Smooth muscle cell of trachea (primary cell): ENCODE results near the gene PCDHGB3. TPM values are rescaled to one million over a fixed set of nuclear protein-coding genes. Genes with fewer than 3 reads are reported as not detected.

ENCODE experiments used
- total RNA-seq: library from RNA; depleted of rRNA; stranded (reverse); fragments of >200 nt; gene quantifications from 2 replicates; pipeline ENCODE4 v1.2.1, GENCODE V29; 2014

PCDHGB3 gene
- total RNA-seq, 1 donor from 2014 or later, result 7.1 TPM

GRCh38 chr5:141407790-141408505 is 37.9 kb downstream of the PCDHGB3 start, which contains the start of gene PCDHGB6:
TSS of gene PCDHGB6 (plus strand) at chr5:141408021. CDS start at chr5:141408203, 182 bp downstream.

GRCh38 chr5:141412854-141413539 is 43.0 kb downstream of the PCDHGB3 start, which contains the start of gene PCDHGA10:
TSS of gene PCDHGA10 (plus strand) at chr5:141412987. CDS start at chr5:141413176, 189 bp downstream.

GRCh38 chr5:141417494-141418172 is 47.6 kb downstream of the PCDHGB3 start, which contains the start of gene PCDHGB7:
TSS of gene PCDHGB7 (plus strand) at chr5:141417677. CDS start at chr5:141417860, 183 bp downstream.

DNA sequence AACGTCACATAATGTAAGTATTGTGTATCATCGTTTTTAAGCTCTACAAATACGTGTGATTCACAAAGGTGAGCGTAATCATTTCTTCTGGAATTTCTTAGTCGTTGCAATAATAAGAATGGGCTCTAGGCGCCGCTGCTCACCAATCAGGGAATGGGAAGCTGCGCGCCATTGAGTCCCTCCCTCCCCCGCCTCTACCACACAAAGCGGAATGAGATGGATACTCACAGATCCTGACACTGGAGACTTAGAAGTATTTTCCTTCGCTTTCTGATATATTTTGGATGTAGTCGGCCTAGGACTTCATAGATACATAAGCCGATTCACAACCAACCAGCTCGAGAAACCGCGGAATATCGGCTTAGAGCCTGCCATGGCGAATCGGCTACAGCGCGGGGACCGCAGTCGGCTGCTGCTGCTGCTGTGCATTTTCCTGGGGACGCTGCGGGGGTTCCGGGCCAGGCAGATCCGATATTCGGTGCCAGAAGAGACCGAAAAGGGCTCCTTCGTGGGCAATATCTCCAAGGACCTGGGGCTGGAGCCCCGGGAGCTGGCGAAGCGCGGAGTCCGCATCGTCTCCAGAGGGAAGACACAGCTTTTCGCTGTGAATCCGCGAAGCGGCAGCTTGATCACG is 50.9 kb downstream of the PCDHGB3 start, which contains the start of gene PCDHGA11:
Gene PCDHGA11, plus strand, starts transcription at position 197 of the 634 bp plus-strand sequence. Its CDS starts 177 bp downstream, at position 374.

Other genes with a start within 250 kb of the PCDHGB3 start
- gene PCDHB4, start 248.4 kb upstream of the PCDHGB3 start, total RNA-seq, result 0.15 and 0.17 TPM in 2 replicates
- 0.29 and 1.3 TPM in 2 replicates for gene PCDHB5, start 235.0 kb upstream of the PCDHGB3 start, total RNA-seq
- 0.33 TPM in 1 of 2 replicates, not detected in the other for gene PCDHB6, start 220.2 kb upstream of the PCDHGB3 start, total RNA-seq
- gene PCDHB7, start 197.6 kb upstream of the PCDHGB3 start, total RNA-seq, result under 0.01 and 0.66 TPM in 2 replicates
- gene PCDHB8, start 192.5 kb upstream of the PCDHGB3 start, total RNA-seq, result 0.50 TPM in 1 of 2 replicates, not detected in the other
- gene PCDHB16, start 187.9 kb upstream of the PCDHGB3 start, total RNA-seq, result 0.15 and 0.50 TPM in 2 replicates
- gene PCDHB9, start 183.1 kb upstream of the PCDHGB3 start, total RNA-seq, result under 0.01 and 0.17 TPM in 2 replicates
- 0.15 and 0.66 TPM in 2 replicates for gene PCDHB10, start 177.9 kb upstream of the PCDHGB3 start, total RNA-seq
- gene PCDHB11, start 170.6 kb upstream of the PCDHGB3 start, total RNA-seq, result 0.50 TPM in 1 of 2 replicates, not detected in the other
- 0.15 and 0.33 TPM in 2 replicates for gene PCDHB12, start 161.5 kb upstream of the PCDHGB3 start, total RNA-seq
- gene PCDHB13, start 156.3 kb upstream of the PCDHGB3 start, total RNA-seq, result under 0.01 and 1.3 TPM in 2 replicates
- 0.15 and 1.2 TPM in 2 replicates for gene PCDHB14, start 146.9 kb upstream of the PCDHGB3 start, total RNA-seq
- gene PCDHB15, start 124.8 kb upstream of the PCDHGB3 start, total RNA-seq, result under 0.01 and 0.66 TPM in 2 replicates
- gene SLC25A2, start 66.2 kb upstream of the PCDHGB3 start, total RNA-seq, result 0.50 and 1.0 TPM in 2 replicates
- 70.8 and 74.8 TPM in 2 replicates for gene TAF7, start 49.5 kb upstream of the PCDHGB3 start, total RNA-seq
- gene PCDHGA1, start 39.7 kb upstream of the PCDHGB3 start, total RNA-seq, result 1.3 and 2.3 TPM in 2 replicates
- 3.3 and 6.6 TPM in 2 replicates for gene PCDHGA2, start 31.5 kb upstream of the PCDHGB3 start, total RNA-seq
- 1.3 and 2.6 TPM in 2 replicates for gene PCDHGA3, start 26.4 kb upstream of the PCDHGB3 start, total RNA-seq
- gene PCDHGB1, start 20.1 kb upstream of the PCDHGB3 start, total RNA-seq, result 4.4 and 4.5 TPM in 2 replicates
- gene PCDHGA4, start 15.2 kb upstream of the PCDHGB3 start, total RNA-seq, result 8.9 and 11.1 TPM in 2 replicates
- gene PCDHGB2, start 10.2 kb upstream of the PCDHGB3 start, total RNA-seq, result 5.1 TPM in 2 replicates
- gene PCDHGA5, start 6.1 kb upstream of the PCDHGB3 start, total RNA-seq, result 2.8 and 3.5 TPM in 2 replicates
- gene PCDHGA6, start 3.6 kb downstream of the PCDHGB3 start, total RNA-seq, result 4.8 and 6.3 TPM in 2 replicates
- 5.4 and 8.4 TPM in 2 replicates for gene PCDHGA7, start 12.5 kb downstream of the PCDHGB3 start, total RNA-seq
- 21.5 and 38.4 TPM in 2 replicates for gene PCDHGB4, start 17.5 kb downstream of the PCDHGB3 start, total RNA-seq
- gene PCDHGA8, start 22.4 kb downstream of the PCDHGB3 start, total RNA-seq, result 3.9 and 5.6 TPM in 2 replicates
- gene PCDHGB5, start 27.7 kb downstream of the PCDHGB3 start, total RNA-seq, result 27.9 and 40.4 TPM in 2 replicates
- gene PCDHGA9, start 32.5 kb downstream of the PCDHGB3 start, total RNA-seq, result 7.4 and 8.0 TPM in 2 replicates
- 5.1 and 6.5 TPM in 2 replicates for gene PCDHGB6, start 37.8 kb downstream of the PCDHGB3 start, total RNA-seq
- gene PCDHGA10, start 42.7 kb downstream of the PCDHGB3 start, total RNA-seq, result 13.8 and 14.7 TPM in 2 replicates
- gene PCDHGB7, start 47.4 kb downstream of the PCDHGB3 start, total RNA-seq, result 15.7 and 16.4 TPM in 2 replicates
- 23.0 and 26.9 TPM in 2 replicates for gene PCDHGA11, start 50.8 kb downstream of the PCDHGB3 start, total RNA-seq
- 26.0 and 35.4 TPM in 2 replicates for gene PCDHGA12, start 60.3 kb downstream of the PCDHGB3 start, total RNA-seq
- 94.1 and 137 TPM in 2 replicates for gene PCDHGC3, start 105.7 kb downstream of the PCDHGB3 start, total RNA-seq
- gene PCDHGC4, start 114.8 kb downstream of the PCDHGB3 start, total RNA-seq, result 4.5 and 6.0 TPM in 2 replicates
- gene PCDHGC5, start 118.8 kb downstream of the PCDHGB3 start, total RNA-seq, result 7.9 and 8.1 TPM in 2 replicates
- gene DIAPH1, start 248.8 kb downstream of the PCDHGB3 start, total RNA-seq, result 22.0 and 46.4 TPM in 2 replicates